GM21786 (cell line): ENCODE results near the gene COX4I1.

Source experiments
- ATAC-seq: cut with Tn5 transposase; IDR thresholded peaks from one replicate; pipeline ENCODE4 v1.9.1; 2021; ENCODE audit not compliant: unreplicated experiment

COX4I1 gene

DNA sequence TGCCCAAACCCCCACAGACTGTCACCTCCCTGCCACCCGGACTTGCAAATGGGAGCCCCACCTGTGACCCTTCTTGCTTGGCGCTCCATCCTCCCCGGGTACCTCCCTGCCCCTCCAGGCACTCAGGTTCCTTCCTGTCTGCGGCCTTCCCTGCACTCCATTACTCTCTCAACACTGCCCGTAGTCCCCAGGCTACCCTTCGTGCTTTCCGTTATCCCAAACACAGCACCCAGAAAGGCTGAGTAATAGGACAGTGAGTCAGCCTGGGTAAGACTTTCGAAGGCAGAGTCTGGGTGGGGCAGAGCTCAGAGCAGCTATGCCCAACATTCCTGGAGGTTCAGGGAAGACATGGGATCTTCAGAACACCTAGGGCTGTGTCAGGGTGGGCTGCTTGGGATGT, 32.0 kb upstream of the COX4I1 start:
- no peak for ATAC-seq

DNA sequence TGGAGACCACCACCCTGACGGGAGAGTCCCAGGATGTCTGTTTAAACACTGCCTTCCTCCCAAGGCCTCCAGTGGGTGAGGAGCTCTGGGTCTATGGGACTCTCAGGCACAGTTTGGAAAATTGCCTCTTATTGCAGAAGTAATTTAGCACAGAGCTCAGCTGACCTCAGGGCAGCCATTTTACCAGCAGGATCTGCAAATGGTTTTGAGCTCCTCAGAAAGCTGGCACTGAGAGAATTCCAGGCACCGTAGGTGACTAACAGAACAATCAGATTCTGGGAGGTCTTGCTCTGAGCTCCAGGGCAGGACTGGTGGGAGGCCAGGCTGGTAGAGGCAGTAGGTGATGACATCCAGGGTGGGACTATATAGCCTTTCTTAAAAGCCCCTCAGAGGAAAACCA, 31.3 kb upstream of the COX4I1 start:
- no peak for ATAC-seq

DNA sequence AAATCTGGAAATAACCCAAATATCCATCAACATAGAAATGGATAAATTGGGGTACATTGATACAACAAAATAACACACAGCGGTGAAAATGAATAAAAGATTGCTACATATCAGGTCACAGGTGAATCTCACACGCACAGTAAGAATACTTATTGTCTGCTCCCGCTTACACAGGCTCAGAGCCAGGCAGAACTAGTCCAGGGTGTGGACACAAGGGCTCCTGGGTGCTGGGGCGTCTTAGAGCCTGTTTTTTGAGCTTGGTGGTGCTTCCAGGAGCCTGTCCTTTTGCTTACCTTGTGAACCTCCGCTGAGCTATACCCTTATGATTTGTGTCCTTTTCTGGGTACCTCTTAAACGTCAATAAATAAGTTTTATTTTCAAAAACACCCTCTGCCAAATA, 28.8 kb upstream of the COX4I1 start:
- ATAC-seq: no peak

DNA sequence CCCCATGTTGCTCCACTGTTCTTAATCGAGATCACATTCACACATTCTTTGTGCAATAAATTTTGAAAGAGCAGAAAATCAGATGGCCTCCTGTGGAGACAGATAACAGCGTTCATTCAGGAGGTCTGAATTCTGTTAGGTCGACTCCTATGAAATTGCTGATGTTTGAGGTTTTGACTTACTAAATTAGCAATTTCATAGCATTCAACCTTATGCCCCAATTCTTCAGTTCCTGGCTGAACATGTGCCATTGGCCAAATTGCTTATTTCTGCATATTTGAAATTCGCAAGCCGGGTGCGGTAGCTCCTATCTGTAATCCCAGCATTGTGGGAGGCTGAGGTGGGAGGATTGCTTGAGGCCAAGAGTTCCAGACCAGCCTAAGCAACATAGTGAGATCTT, 26.5 kb upstream of the COX4I1 start:
- no peak for ATAC-seq

DNA sequence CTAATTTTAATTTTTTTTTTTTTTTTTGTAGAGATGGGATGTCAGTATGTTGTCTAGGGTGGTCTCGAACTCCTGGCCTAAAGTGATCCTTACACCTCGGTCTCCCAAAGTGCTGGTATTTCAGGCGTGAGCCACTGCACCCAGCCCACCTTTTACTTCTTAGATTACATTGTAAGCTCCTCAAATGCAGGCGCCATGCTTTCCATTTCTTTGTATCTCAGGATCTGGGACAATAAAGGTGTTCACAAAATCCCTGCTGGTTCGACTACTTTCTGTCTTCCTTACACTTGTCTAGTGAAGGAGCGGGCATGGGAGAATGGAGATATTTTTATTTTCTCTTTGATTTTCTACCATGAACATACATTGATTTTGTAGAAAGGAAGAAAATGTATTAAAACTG, 25.4 kb upstream of the COX4I1 start:
- ATAC-seq: no peak

DNA sequence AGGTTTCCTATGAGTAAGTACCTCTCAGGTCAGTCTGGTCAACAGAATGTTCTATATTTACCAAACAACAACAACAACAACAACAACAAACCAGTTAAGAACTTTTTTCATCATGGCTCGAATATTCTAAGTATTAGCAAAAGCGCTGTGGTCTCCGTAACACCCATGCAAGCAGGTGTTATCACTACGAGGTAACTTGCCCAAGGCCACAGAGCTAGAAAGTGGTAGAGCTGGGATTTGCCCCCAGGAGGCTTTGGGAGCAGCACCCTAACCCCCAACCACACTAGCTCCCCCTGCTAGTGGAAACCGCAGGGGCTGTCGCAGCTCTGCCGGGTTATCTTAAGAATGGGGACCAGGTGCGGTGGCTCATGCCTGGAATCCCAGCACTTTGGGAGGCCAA, 24.7 kb upstream of the COX4I1 start:
- no peak for ATAC-seq

DNA sequence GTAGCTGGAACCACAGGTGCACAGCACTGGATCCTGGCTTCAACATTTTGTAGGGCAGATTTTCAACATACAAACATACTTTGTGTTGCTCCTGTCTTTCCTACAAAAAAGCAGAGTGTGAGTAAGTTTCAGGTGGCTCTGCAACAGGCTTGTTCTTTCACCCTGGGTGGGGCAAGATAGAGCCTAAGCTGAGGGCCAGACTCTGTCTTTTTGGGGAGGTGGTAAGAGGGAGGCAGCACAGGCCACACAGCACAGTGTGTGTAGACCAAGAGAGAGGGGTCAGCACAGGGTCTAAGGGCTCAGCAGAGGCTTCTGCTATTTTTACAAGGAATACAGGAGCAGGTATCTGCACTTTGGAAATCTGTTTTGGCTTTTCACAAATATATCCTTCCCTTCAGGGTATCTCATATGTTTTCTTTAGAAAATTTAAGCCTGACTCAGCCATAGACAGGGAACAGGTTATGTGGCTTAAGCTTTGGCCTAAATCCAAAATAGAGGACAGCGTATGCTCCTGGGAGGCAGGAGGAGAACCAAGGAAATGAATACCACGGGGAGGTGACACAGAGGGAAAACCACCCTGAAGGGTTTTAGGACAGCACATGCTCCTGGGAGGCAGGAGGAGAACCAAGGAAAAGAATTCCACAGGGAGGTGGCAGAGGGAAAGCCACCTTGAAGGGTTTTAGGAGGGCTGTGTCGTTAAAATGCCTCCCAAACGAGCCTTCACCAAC, 21.7 kb upstream of the COX4I1 start:
- no peak for ATAC-seq

DNA sequence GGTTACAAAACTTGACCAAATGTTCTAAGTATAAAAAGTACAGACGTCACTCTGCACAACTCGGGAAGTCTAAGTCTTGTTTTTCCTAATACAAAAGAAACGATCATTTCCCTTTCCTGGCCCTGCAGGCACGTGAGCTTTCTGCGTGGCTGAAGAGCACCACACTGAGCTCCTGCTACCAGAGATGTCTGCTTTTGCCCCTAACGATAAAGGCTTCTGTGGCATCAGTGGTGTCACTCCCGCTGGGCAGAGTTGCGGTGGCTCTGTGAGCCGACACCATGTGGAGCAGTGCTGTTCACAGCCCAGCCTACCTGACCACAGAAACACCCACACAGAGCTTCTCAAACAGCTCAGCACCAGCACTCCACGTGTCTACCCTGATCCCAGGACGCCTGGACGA, 20.6 kb upstream of the COX4I1 start:
- no peak for ATAC-seq

DNA sequence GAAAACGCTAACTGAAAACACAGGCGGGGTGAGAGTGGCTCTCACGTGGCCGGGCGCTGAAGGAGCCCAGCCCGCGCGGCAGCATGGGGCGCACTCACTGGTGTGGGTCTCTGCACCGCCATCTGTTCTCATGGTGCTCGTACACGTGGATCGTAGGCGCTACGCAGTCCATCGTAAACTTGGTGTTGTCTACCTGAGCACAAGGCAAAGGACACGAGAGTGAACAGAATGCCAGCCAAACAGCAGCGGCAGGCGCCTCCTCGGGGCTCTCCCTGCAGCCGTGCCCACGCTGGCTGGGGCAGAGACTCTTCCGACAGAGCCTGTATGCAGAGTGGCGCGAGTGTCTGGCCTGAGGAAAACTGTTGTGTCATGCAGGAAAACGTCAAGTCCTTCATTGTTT, 19.2 kb upstream of the COX4I1 start:
- no peak for ATAC-seq

DNA sequence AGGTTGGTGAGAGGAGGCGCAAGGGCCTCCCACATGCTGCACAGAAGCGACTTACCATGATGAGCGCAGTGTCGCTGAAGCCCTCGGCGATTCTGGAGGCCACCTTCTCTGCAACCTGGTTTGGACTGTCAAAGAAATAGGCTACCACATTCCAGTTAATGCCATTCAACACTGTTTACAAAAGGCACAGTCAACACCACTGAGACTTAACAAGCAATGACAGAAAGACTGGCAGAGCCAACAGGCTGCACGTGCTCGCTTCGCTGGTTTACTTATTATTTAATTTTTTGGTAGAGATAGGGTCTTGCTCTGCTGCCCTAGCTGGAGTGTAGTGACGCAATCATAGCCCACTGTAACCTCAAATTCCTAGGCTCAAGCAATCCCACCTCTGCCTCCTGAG, 18.3 kb upstream of the COX4I1 start:
- ATAC-seq: no peak

DNA sequence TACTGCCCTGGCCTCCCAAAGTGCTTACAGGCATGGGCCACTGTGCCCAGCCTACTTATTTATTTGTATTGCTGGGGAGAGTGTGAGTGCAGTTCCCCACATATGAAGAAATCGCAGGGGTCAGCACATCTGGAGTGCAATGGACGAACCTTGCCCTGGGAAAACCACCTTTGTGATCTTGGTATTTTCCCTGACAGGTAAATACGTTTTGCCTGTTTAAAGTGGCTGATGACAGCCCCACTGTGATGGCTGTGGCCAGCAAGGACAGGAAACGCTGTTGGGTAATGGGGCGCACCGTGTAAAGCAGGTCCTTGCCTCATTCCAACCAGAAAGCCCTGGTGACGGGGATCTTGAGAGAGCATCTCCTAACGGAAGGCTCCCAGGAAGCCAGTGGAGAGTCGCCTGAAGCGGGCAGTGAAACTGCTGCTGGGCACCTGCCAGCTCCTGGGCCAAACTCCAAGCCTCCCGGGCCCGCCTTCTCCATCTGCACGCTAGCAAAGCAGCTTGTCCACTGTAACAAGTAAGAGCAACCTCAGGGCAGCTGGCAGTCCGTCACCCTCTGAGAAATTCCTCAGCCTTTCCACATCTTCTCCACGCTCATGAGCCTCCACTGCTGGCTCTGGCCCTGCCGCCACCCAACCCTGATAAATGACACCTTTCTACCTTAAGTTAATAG, 17.7 kb upstream of the COX4I1 start:
- no peak for ATAC-seq

DNA sequence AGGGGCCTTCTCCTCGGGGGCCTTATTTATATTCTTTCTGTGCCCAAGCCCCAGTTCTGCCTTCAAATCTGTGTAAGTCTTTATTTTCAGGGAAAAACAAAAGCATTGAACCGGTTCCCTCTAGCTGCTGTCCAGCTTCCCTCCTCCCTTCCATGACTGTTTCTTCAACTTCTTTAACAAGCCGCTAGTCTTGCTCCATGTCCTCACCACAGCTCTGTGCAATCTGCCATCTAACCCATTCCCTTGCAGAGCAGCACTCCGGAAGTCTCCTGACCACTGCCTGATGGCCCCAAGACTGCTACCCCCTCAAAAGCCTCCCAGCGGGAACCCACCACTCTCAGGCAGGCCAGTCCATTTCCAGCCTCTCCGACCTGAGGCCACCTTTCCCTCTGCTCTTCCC, 17.0 kb upstream of the COX4I1 start:
- no peak for ATAC-seq

DNA sequence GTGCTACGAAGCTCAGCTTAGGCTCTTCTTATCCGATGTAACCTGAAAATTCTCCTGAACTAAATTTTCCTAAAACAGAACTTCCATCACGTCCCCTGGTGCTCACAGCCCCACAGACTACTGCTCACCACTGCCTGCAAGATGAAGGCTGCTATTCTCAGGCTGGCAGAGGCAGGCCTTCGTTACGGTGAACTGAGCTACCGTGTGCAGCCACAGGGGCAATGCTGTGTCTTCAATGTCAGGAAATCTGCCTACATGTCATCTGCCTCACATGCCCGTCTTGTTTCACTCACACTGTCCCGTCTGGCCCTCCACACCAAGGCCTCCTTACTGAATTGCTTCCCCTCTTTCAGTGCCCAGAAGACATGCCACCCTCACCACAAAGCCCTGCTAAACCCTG, 16.1 kb upstream of the COX4I1 start:
- no peak for ATAC-seq

DNA sequence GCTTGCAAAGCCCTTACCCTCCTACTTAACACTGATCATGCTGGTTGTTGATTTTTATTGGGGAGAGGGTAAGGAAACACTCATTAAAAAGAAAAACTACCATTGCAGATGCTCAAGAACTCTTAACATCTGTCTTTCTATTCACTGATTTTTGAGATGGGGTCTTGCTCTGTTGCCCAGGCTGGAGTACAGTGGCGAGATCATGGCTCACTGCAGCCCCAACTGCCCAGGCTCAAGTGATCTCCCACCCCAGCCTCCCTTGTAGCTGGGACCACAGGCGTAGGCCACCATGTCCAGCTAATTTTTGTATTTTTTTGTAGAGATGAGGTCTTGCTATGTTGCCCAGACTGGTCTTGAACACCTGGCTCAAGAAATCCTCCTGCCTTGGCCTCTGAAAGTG, 14.7 kb upstream of the COX4I1 start:
- ATAC-seq: no peak

DNA sequence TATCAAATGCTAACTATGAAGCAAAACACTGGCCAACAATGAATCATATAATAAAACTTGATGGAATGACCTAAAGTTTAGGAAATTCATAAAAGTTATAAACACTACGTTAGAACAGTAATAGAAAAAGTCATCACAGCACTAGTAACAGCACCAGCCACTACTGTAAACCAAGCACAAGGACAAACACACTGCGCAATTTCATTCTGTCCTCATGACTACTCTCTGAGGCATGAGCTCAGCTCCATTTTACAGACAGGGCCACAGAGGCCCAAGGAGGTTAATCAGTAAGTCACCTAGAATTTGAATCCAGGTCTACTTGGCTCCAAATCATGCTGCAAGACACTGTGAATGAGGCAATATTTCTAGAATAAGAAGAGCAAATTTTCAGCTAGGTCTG, 13.6 kb upstream of the COX4I1 start:
- no peak for ATAC-seq

DNA sequence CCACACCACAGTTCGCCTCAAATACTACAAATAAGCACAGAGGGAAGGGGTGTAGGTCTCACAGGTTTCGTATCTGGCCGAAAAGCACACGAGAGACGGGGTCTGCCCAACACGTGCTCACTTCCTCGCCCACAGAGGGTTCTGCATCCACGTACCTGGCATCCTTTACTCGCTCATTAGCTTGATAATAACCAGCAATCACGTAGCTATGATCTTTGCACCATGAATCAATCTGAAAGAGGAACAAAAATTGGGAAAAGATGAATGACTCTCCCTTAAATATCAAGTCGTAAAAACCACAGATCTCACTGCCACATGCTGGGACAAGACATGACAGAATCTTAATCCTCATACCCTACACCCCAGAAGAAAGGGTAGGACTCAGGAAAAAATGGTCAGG, 10.7 kb upstream of the COX4I1 start:
- ATAC-seq: no peak

DNA sequence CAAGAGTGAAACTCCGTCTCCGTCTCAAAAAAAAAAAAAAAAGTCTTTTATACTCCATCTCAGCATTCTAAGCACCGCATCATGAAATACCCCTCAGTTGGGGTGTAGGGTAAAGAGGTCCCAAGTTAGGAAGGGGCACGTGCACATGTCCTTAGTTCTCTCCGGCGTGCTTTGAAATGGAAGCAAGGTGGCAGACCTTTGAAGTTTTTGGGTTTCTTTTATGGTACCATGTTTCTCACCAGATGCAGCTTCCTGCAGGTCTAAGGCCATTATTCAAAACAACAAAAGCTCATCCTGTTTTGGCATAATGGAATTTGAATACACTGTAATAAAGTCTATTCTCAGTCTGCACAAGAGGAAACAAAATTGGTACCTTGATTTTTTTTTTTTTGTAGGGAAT, 9.7 kb upstream of the COX4I1 start:
- ATAC-seq: no peak

DNA sequence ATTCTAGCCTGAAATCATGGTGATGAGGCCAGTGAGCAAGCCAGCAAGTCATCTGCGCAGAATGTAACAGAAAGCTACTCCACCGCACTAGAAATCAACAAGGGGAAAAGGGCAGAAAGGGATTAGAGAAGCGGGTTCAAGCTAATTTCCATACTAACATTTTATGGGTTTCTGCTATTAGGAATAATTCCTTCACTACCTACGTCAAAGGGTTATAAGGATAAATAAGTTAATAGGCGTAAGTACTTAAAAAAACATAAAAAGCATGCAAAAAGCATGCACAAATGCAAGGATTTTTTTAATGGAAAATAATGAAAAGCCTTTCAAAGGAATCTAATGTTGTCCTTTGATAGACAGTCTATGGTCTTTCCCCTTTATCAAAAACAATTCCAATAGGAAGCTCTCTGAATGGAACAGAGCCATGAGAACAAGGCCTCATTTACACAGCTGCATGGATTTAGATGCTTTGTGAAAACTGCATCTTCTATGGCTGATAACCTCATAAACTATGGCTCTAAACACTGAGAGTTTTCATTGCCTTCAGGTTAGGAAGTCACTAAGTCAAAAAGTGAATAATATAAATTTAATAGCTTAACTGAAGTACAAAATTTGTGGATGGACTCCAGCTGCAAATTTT, 5.7 kb upstream of the COX4I1 start:
- ATAC-seq: no peak

DNA sequence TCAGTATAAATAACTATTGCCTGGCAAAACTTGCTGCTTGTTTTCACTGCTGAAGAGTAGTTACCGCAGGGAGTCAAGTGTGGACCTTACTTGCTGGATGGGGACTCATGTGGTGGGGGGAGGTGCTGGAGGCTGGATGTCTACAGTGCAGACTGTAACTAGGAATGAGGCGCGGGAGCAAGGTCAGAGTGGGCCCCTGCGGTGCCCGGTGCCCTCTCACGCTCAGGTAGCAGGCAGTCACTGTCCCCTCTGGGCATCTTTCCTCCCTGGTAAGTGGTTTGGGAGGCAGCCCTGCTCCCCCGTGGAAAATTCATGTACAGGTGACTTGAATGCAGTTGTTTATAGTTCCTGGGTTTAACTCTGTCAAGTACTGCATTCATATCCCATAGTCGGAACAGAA, 4.8 kb upstream of the COX4I1 start:
- no peak for ATAC-seq

DNA sequence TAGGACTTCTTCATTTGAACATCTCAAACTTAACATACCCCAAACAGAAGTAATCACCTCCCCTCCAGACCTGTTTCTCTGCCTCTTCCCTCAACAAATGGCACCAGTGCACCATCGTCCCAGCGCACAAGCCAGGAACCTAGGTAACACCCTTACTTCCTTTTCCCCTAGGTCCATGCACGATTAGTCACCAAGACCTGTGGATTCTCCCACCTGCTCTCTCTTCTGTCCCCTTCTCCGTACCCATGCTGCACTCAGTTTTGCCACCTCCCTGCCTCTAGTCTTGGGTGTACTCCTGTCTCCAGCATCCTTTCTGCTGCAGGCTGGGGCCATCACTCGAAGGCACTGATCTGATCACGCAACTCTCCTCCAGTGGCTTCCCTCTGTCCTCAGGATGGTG, 3.3 kb upstream of the COX4I1 start:
- ATAC-seq: no peak

DNA sequence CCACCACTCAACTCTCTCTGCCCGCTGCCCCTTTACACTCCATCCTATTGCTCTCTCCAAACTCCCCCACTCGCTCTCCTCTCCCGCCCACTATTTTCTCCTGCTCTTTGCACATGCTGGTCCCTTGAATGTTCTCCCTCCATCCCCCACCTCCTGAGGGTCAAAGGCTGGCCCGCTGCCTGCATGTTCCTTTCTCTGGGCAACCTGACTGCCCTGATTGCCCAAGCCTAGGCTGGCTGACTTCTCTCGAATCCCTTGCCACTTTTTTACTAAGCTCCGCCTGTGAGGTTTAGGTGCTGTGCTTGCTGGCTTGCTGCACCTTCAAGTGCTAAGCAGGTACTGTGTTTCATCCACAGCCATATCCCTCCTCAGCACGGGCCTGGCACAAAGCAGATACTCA, 2.9 kb upstream of the COX4I1 start:
- no peak for ATAC-seq

DNA sequence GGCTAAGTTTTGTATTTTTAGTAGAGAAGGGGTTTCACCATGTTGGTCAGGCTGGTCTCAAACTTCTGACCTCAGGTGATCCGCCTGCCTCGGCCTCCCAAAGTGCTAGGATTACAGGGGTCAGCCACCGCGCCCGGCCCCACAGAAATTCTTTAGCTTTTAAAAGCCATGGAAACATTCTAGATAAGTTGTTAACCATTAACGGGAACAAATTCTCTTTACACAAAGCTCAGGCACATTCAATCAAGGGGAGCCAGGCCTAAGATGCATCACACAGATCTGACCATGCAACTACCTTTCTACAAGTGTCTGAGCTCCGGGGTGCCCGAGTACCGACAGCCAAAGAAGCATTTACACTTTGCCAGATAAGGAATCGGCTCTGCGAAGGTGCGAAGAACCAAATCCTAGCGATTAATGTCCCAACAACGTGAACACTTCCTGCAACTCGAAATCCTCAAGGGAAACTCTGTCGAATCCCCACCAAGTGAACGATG, 1.2 kb upstream of the COX4I1 start:
- ATAC-seq: no peak
